ENCODE results near the gene ENTPD6.

The ENTPD6 gene

DNA sequence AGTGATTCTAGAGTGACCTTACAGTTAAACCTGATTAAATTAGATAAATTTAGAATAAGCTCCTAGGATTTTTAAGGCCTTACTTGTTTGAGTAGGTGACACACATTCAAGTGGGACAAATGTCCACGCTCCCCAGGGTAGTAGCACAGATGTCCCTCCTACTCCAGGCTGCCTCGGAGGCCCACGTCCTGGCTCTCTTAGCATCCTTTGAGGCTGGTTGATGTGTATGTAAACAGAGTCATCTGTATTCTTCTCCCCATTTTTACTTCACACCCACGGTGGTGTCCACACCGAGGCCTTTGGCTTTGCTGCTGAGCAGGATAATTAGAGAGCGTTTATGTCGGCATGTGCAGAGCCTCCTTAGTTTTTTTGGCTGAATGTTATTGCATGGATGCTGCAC is 15.8 kb downstream of the ENTPD6 start:
- H3K79me2 ChIP-seq (ENCODE audit: control insufficient read depth, low read length) = no peaks in the 10 kb centered on the region
- no peaks in the 10 kb centered on the region for H4K20me1 ChIP-seq (ENCODE audit: control insufficient read depth, insufficient read depth, low read depth, low read length)
- H3K9me3 ChIP-seq (ENCODE audit: control insufficient read depth, insufficient read depth, low read length) = no peaks in the 10 kb centered on the region
- peaks cover 11% of the 10 kb centered on the region; the same call in 1 of the 2 replicates for H3K36me3 ChIP-seq (ENCODE audit: control insufficient read depth, low read length)
- no peak for TF ChIP-seq EZH2phosphoT487 (IDR thresholded peaks at IDR 0.05; ENCODE audit: borderline replicate concordance, low read length)
- TF ChIP-seq, protein P1, sequence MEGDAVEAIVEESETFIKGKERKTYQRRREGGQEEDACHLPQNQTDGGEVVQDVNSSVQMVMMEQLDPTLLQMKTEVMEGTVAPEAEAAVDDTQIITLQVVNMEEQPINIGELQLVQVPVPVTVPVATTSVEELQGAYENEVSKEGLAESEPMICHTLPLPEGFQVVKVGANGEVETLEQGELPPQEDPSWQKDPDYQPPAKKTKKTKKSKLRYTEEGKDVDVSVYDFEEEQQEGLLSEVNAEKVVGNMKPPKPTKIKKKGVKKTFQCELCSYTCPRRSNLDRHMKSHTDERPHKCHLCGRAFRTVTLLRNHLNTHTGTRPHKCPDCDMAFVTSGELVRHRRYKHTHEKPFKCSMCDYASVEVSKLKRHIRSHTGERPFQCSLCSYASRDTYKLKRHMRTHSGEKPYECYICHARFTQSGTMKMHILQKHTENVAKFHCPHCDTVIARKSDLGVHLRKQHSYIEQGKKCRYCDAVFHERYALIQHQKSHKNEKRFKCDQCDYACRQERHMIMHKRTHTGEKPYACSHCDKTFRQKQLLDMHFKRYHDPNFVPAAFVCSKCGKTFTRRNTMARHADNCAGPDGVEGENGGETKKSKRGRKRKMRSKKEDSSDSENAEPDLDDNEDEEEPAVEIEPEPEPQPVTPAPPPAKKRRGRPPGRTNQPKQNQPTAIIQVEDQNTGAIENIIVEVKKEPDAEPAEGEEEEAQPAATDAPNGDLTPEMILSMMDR (IDR thresholded peaks at IDR 0.05; ENCODE audit: low read depth, low read length, poor library complexity, severe bottlenecking) = no peak
- H3K27ac ChIP-seq (ENCODE audit: low read depth, low read length) = no peak overlapping the region
- H3K4me2 ChIP-seq (ENCODE audit: low read length) = no peak overlapping the region
- H3K27me3 ChIP-seq (ENCODE audit: control insufficient read depth, low read length) = no peaks in the 10 kb centered on the region
- no peaks in the 10 kb centered on the region for H3K9me2 ChIP-seq (replicated peaks; ENCODE audit: control insufficient read depth, low read length)
- no peaks in the 10 kb centered on the region for H3F3A ChIP-seq (ENCODE audit: control insufficient read depth, insufficient read depth)
- H3K4me3 ChIP-seq (ENCODE audit: low read length) = no peak overlapping the region
- H3K4me1 ChIP-seq (ENCODE audit: control insufficient read depth, low read length) = 0 out of 2 replicates have a peak, but pooled peaks cover 4% of the 10 kb centered on the region

DNA sequence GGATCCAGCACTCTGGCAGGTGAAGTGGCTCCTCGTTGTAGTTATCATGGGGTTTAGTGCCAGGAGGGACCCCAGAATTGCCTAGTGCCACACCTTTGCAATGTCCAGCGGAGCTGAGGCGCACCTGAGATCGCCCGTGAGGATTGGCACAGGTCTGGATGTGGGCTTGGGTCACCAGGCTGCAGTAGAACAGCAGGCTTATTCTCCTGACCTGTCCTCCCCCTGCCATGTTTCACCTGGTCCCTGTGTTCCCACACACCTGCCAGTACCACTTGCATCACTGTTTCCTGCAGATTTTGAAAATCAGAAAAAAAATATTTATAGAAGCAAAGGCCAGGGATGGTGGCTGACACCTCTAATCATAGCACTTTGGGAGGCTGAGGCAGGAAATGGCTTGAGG is 16.7 kb downstream of the ENTPD6 start:
- H3F3A ChIP-seq (ENCODE audit: control insufficient read depth, insufficient read depth) = no peaks in the 10 kb centered on the region
- no peak overlapping the region for H3K4me3 ChIP-seq (ENCODE audit: low read length)
- no peaks in the 10 kb centered on the region for H4K20me1 ChIP-seq (ENCODE audit: control insufficient read depth, insufficient read depth, low read depth, low read length)
- no peak overlapping the region for H3K4me2 ChIP-seq (ENCODE audit: low read length)
- no peaks in the 10 kb centered on the region for H3K9me3 ChIP-seq (ENCODE audit: control insufficient read depth, insufficient read depth, low read length)
- no peaks in the 10 kb centered on the region for H3K79me2 ChIP-seq (ENCODE audit: control insufficient read depth, low read length)
- H3K36me3 ChIP-seq (ENCODE audit: control insufficient read depth, low read length) = peaks cover 11% of the 10 kb centered on the region; the same call in 1 of the 2 replicates
- no peak overlapping the region for H3K27ac ChIP-seq (ENCODE audit: low read depth, low read length)
- no peaks in the 10 kb centered on the region for H3K27me3 ChIP-seq (ENCODE audit: control insufficient read depth, low read length)
- TF ChIP-seq, protein P1 (IDR thresholded peaks at IDR 0.05; ENCODE audit: low read depth, low read length, poor library complexity, severe bottlenecking) = no peak
- TF ChIP-seq EZH2phosphoT487 (IDR thresholded peaks at IDR 0.05; ENCODE audit: borderline replicate concordance, low read length) = no peak
- H3K4me1 ChIP-seq (ENCODE audit: control insufficient read depth, low read length) = 0 out of 2 replicates have a peak, but pooled peaks cover 4% of the 10 kb centered on the region
- no peaks in the 10 kb centered on the region for H3K9me2 ChIP-seq (replicated peaks; ENCODE audit: control insufficient read depth, low read length)

DNA sequence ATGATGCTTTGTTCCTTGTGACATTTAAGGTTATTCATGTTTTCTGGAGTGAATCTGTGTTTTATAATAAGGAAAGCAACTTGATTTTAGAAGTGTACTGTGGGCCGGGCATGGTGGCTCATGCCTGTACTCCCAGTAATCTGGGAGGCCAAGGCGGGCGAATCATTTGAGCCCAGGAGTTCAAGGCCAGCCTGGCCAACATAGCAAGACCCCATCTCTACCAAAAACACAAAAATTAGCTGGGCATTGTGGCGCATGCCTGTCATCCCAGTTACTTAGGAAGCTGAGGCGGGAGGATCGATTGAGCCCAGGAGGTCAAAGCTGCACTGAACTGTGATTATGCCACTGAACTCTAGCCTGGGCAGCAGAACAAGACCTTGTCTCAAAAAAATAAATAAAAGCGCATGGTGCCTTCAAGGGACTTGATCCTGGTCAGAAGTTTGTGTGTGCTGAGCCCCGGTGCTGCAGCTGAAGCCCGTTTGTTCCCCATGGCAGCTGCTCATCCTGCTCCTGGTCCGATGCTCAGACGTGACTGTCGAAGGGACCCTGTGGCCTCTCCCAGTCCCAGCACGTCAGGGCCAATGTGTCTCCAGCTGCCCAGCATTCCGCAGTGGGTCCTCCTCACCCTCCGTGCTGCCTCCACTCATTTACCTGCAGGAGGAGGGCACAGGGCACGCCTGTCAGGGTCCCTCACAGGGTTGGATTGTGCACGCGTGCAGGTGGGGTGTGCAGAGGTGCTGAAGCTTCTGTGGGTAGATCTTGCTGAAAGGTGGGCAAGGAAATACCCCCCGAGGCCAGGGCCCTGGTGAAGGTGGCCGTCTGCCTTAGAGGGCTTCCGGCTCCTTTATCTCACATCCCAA is 18.3 kb downstream of the ENTPD6 start:
- no peaks in the 10 kb centered on the region for H3F3A ChIP-seq (ENCODE audit: control insufficient read depth, insufficient read depth)
- no peaks in the 10 kb centered on the region for H3K79me2 ChIP-seq (ENCODE audit: control insufficient read depth, low read length)
- H3K9me2 ChIP-seq (replicated peaks; ENCODE audit: control insufficient read depth, low read length) = no peaks in the 10 kb centered on the region
- 0 out of 2 replicates have a peak, but pooled peaks cover 4% of the 10 kb centered on the region for H3K4me1 ChIP-seq (ENCODE audit: control insufficient read depth, low read length)
- H3K27ac ChIP-seq (ENCODE audit: low read depth, low read length) = no peak overlapping the region
- TF ChIP-seq, protein P1 (IDR thresholded peaks at IDR 0.05; ENCODE audit: low read depth, low read length, poor library complexity, severe bottlenecking) = no peak
- TF ChIP-seq EZH2phosphoT487 (IDR thresholded peaks at IDR 0.05; ENCODE audit: borderline replicate concordance, low read length) = no peak
- no peak overlapping the region for H3K4me3 ChIP-seq (ENCODE audit: low read length)
- no peaks in the 10 kb centered on the region for H3K27me3 ChIP-seq (ENCODE audit: control insufficient read depth, low read length)
- H3K36me3 ChIP-seq (ENCODE audit: control insufficient read depth, low read length) = peaks cover 11% of the 10 kb centered on the region; the same call in 1 of the 2 replicates
- no peaks in the 10 kb centered on the region for H4K20me1 ChIP-seq (ENCODE audit: control insufficient read depth, insufficient read depth, low read depth, low read length)
- H3K9me3 ChIP-seq (ENCODE audit: control insufficient read depth, insufficient read depth, low read length) = no peaks in the 10 kb centered on the region
- no peak overlapping the region for H3K4me2 ChIP-seq (ENCODE audit: low read length)

All from DOHH2 (cell line).